Measurements from ENCODE around the gene ARPC4. TPM values are rescaled to one million over a fixed set of nuclear protein-coding genes. Genes with fewer than 3 reads are reported as not detected.

ARPC4 gene
- total RNA-seq, 1 experiment from 2014 or later = 152 TPM

DNA sequence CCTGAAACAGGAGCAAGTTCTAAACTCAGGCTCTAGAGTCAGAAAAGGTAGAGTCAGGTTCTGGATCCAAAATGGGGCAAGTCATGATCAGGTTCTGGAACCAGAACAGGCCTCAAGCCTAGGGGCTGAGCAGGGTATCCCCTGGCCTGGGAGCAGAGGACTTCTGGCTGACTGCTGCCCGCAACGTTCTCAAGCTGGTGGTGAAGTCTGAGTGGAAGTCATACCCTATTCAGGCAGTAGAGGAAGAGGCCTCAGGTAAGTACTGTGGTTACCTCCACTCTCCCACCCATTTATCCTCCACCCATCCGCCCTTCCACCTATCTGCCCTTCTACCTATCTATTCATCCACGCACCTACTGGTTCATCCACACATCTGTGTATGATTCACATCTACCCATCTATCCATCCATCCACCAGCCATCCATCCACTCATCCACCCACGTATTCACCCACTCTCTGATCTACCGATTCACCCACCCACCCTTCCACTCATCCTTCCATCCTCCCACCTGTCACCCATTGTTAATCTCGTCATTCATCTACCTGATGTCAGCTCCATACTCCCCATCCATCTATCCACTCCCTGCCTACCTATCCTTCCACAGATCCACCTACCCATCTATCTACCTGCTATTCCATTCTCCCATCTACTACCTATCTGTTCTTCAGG, 25.9 kb downstream of the ARPC4 start:
- no TSS peak for BruUV-seq (replicated peaks)
- Histone ChIP-seq H3K27me3 (replicated peaks; ENCODE audit: insufficient read depth, low read depth, low read length, poor library complexity) (no peaks in the 10 kb centered on the region), H3K27ac (ENCODE audit: low read depth, low read length, poor library complexity, severe bottlenecking) (no peak overlapping the region), H3K4me3 (ENCODE audit: low read depth, low read length, poor library complexity, severe bottlenecking) (no peak overlapping the region), H3K9me3 (ENCODE audit: low read depth, low read length, poor library complexity, severe bottlenecking) (no peaks in the 10 kb centered on the region), H3K4me1 (ENCODE audit: insufficient read depth, low read length, poor library complexity, severe bottlenecking) (no peaks in the 10 kb centered on the region), H3K36me3 (ENCODE audit: insufficient read depth, low read length, poor library complexity, severe bottlenecking) (no peaks in the 10 kb centered on the region)
- no peak for TF ChIP-seq EZH2 (IDR thresholded peaks at IDR 0.05; ENCODE audit: borderline replicate concordance, low read depth, low read length, poor library complexity, severe bottlenecking)
- TF ChIP-seq, protein P1, sequence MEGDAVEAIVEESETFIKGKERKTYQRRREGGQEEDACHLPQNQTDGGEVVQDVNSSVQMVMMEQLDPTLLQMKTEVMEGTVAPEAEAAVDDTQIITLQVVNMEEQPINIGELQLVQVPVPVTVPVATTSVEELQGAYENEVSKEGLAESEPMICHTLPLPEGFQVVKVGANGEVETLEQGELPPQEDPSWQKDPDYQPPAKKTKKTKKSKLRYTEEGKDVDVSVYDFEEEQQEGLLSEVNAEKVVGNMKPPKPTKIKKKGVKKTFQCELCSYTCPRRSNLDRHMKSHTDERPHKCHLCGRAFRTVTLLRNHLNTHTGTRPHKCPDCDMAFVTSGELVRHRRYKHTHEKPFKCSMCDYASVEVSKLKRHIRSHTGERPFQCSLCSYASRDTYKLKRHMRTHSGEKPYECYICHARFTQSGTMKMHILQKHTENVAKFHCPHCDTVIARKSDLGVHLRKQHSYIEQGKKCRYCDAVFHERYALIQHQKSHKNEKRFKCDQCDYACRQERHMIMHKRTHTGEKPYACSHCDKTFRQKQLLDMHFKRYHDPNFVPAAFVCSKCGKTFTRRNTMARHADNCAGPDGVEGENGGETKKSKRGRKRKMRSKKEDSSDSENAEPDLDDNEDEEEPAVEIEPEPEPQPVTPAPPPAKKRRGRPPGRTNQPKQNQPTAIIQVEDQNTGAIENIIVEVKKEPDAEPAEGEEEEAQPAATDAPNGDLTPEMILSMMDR (conservative IDR thresholded peaks at IDR 0.05; ENCODE audit: low read depth, low read length) = no peak
- DNase-seq (ENCODE audit: low spot score) = no peak
- intact Hi-C loops (cut with micrococcal nuclease; ENCODE audit: unreplicated experiment) = no loop called here
- POLR2A ChIA-PET (ENCODE audit: low non-redundant PET) = no interaction called here
- CTCF ChIA-PET = no interaction called here

DNA sequence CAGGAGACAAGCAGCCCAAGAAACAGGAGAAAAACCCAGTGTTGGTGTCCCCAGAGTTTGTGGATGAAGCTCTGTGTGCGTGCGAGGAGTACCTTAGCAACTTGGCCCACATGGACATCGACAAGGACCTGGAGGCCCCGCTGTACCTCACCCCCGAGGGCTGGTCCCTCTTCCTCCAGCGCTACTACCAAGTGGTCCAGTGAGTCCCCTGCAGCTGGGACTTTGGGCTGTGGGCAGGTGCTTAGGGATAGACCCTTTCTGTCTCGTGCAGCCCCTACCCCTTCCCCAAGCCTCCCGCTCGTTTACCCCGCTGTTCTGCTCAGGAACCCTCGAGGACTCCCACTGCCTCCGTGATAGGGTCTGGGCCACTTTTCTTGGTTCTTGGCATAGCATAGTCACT, 27.7 kb downstream of the ARPC4 start:
- no peak for DNase-seq (ENCODE audit: low spot score)
- TF ChIP-seq, protein P1 (conservative IDR thresholded peaks at IDR 0.05; ENCODE audit: low read depth, low read length) = no peak
- no peak for TF ChIP-seq EZH2 (IDR thresholded peaks at IDR 0.05; ENCODE audit: borderline replicate concordance, low read depth, low read length, poor library complexity, severe bottlenecking)
- ChIA-PET CTCF (no interaction called here), POLR2A (ENCODE audit: low non-redundant PET) (no interaction called here)
- Histone ChIP-seq H3K9me3 (ENCODE audit: low read depth, low read length, poor library complexity, severe bottlenecking) (no peaks in the 10 kb centered on the region), H3K27ac (ENCODE audit: low read depth, low read length, poor library complexity, severe bottlenecking) (no peak overlapping the region), H3K36me3 (ENCODE audit: insufficient read depth, low read length, poor library complexity, severe bottlenecking) (no peaks in the 10 kb centered on the region), H3K4me3 (ENCODE audit: low read depth, low read length, poor library complexity, severe bottlenecking) (no peak overlapping the region), H3K4me1 (ENCODE audit: insufficient read depth, low read length, poor library complexity, severe bottlenecking) (no peaks in the 10 kb centered on the region), H3K27me3 (replicated peaks; ENCODE audit: insufficient read depth, low read depth, low read length, poor library complexity) (no peaks in the 10 kb centered on the region)
- no TSS peak for BruUV-seq (replicated peaks)
- intact Hi-C loops (cut with micrococcal nuclease; ENCODE audit: unreplicated experiment) = no loop called here

DNA sequence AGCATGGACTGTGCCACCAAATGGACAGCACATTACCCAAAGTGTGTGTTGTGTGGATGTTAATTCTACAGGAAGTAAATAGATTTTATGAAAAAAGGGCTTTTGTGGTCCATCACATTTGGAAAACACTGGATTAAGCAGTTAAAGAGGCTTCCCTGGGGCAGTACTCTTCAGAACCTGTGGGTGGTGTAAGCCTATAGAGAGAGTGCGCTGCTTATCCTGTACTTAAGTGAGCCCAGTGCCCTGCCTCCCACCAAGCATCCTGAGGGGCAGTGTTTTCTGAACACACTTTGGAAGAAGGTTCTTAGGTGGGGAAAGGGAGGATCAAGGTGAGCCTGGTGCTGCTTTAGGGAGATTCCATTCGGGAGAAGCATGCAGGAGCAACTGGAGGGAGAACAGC, 28.1 kb downstream of the ARPC4 start:
- no peaks in the 10 kb centered on the region for H3K36me3 ChIP-seq (ENCODE audit: insufficient read depth, low read length, poor library complexity, severe bottlenecking)
- no peak overlapping the region for H3K27ac ChIP-seq (ENCODE audit: low read depth, low read length, poor library complexity, severe bottlenecking)
- no TSS peak for BruUV-seq (replicated peaks)
- no peaks in the 10 kb centered on the region for H3K4me1 ChIP-seq (ENCODE audit: insufficient read depth, low read length, poor library complexity, severe bottlenecking)
- intact Hi-C loops (cut with micrococcal nuclease; ENCODE audit: unreplicated experiment) = no loop called here
- CTCF ChIA-PET = no interaction called here
- TF ChIP-seq, protein P1 (conservative IDR thresholded peaks at IDR 0.05; ENCODE audit: low read depth, low read length) = peak; percentile 50
- no peak for TF ChIP-seq EZH2 (IDR thresholded peaks at IDR 0.05; ENCODE audit: borderline replicate concordance, low read depth, low read length, poor library complexity, severe bottlenecking)
- peak; percentile 52 for DNase-seq (ENCODE audit: low spot score)
- no peaks in the 10 kb centered on the region for H3K27me3 ChIP-seq (replicated peaks; ENCODE audit: insufficient read depth, low read depth, low read length, poor library complexity)
- POLR2A ChIA-PET (ENCODE audit: low non-redundant PET) = no interaction called here
- H3K9me3 ChIP-seq (ENCODE audit: low read depth, low read length, poor library complexity, severe bottlenecking) = no peaks in the 10 kb centered on the region
- H3K4me3 ChIP-seq (ENCODE audit: low read depth, low read length, poor library complexity, severe bottlenecking) = no peak overlapping the region

Measured in A673 (cell line).